NOMO-1 treated with DMSO at 0.1 percent for 48 hours (cell line): Measurements from ENCODE around the gene OR5AL1.
"Not testable (repeated sequence)": the region's sequence is repeated elsewhere in the genome, so short reads cannot be mapped to it uniquely, and the experiment has no call there.

Source experiments
- DNase-seq: peaks from one replicate; lab custom pipeline; 2025; ENCODE audit not compliant: unreplicated experiment; lab: John Stamatoyannopoulos, UW

The OR5AL1 gene

GRCh38 chr11:56412396-56412795 is at the start of gene OR5AL1:
TSS of gene OR5AL1 (plus strand) at chr11:56412696.
- no peak for DNase-seq

GRCh38 chr11:56375324-56375723 is 37.2 kb upstream of the OR5AL1 start, which contains the start of gene OR8U1:
TSS of gene OR8U1 (plus strand) at chr11:56375624. CDS start at chr11:56375624, 0 bp downstream.
- DNase-seq, result no peak

GRCh38 chr11:56380120-56380519 is 32.4 kb upstream of the OR5AL1 start:
- no peak for DNase-seq

GRCh38 chr11:56394381-56394780 is 18.1 kb upstream of the OR5AL1 start:
- no peak for DNase-seq

GRCh38 chr11:56396047-56396446 is 16.4 kb upstream of the OR5AL1 start:
- DNase-seq, result no peak

GRCh38 chr11:56401858-56402461 is 10.5 kb upstream of the OR5AL1 start:
- DNase-seq, result not testable (repeated sequence)

- no peak for DNase-seq
Measured at GRCh38 chr11:56404393-56404792, 8.1 kb upstream of the OR5AL1 start.

- no peak for DNase-seq
Measured at GRCh38 chr11:56410801-56411200, 1.7 kb upstream of the OR5AL1 start.

- DNase-seq, result no peak
Measured at GRCh38 chr11:56453521-56453920, 41.0 kb downstream of the OR5AL1 start.

GRCh38 chr11:56457076-56457475 is 44.6 kb downstream of the OR5AL1 start:
- no peak for DNase-seq
